ENCODE results near the gene NRG2.

The NRG2 gene

DNA sequence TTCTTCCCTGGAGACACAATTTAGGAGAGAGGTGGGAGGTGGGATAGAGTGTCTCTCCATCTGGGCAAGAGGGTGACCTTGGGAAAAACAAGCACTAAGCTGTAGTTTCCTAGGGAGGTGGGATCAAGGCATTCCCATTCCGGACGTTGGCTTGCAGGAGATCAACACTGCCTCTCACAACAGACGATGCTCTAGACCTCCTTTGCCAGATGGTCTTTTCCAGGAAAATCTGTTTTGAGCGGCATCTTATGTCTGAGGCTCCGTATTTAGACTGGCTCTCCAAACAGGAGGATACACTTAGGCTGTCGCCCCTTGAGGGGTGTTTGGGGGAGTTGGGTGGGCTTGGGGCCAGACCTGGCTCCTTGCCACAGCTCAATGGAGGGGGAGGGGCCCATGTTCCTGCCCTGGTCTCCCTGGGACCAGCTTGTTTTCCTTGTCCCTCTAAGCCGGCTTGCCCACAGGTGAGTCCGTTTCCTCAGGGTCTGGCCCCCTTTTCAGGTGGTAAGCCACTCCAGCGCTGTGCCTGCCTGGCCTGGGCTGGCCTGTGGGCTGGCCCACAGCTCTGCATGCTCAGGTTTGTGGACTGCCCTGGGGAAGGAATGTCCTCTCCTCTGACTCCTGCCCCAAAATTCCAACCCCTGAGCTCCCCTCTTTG lies 245.1 kb downstream of the NRG2 start:
- TF ChIP-seq, protein P1, sequence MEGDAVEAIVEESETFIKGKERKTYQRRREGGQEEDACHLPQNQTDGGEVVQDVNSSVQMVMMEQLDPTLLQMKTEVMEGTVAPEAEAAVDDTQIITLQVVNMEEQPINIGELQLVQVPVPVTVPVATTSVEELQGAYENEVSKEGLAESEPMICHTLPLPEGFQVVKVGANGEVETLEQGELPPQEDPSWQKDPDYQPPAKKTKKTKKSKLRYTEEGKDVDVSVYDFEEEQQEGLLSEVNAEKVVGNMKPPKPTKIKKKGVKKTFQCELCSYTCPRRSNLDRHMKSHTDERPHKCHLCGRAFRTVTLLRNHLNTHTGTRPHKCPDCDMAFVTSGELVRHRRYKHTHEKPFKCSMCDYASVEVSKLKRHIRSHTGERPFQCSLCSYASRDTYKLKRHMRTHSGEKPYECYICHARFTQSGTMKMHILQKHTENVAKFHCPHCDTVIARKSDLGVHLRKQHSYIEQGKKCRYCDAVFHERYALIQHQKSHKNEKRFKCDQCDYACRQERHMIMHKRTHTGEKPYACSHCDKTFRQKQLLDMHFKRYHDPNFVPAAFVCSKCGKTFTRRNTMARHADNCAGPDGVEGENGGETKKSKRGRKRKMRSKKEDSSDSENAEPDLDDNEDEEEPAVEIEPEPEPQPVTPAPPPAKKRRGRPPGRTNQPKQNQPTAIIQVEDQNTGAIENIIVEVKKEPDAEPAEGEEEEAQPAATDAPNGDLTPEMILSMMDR (IDR thresholded peaks at IDR 0.05; ENCODE audit: extremely low read depth, insufficient read depth, missing control alignments), result no peak
- in situ Hi-C loops (cut with MboI; ENCODE audit: low pct_unique_long_range_greater_than_20kb, low sequenced_read_pairs, unreplicated experiment), result loop anchor here (25.0 kb wide), 1 partner anchor 364 kb away; no protein-coding TSS in a partner anchor
- no peak for DNase-seq (ENCODE audit: low spot score)

DNA sequence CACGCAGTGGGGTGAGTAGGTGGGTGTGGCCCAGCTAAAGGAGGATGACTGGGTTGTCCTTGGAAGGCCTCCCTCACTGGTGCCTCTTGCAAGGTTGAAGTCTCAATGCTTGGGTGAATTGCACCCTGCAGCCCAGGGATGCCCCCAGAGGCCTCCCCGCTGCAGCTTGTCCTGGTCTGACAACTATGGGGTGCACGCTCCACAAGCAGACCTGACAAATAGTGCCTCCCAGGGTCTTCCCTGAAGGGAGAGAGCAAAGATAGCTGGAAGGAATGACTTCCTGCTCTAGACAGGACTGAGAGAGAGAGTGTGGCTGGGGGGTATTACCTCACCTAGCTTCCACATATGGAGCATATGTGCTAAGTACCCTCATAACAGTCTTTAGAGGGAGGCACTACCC lies 245.8 kb downstream of the NRG2 start:
- DNase-seq (ENCODE audit: low spot score), result no peak
- TF ChIP-seq, protein P1 (IDR thresholded peaks at IDR 0.05; ENCODE audit: extremely low read depth, insufficient read depth, missing control alignments), result no peak
- in situ Hi-C loops (cut with MboI; ENCODE audit: low pct_unique_long_range_greater_than_20kb, low sequenced_read_pairs, unreplicated experiment), result loop anchor here (25.0 kb wide), 1 partner anchor 365 kb away; no protein-coding TSS in a partner anchor
